OCI-LY1 (cell line): ENCODE measurements around the gene PDE5A.

Experiments used
- CTCF ChIP-seq: fragments of 200-600 bp; sonication (generic), shearing (Covaris generic); IDR thresholded peaks from 2 replicates; pipeline ENCODE4 v1.5.1; 2017; ENCODE audit warnings: mild to moderate bottlenecking, antibody characterized with exemption, low read length, moderate library complexity, mixed read lengths
- EZH2 ChIP-seq: fragments of 200-600 bp; sonication (generic), shearing (Covaris generic); IDR thresholded peaks from 2 replicates; pipeline ENCODE4 v1.8.0; 2017; ENCODE audit warnings: borderline replicate concordance, mixed run types, mild to moderate bottlenecking, antibody characterized with exemption, low read length, moderate library complexity, mixed read lengths

GRCh38 chr4:119615068-119615719 lies 13.4 kb downstream of the PDE5A start:
- TF ChIP-seq CTCF (no peak), EZH2 (no peak)
